ENCODE measurements around the gene TOPAZ1.

The TOPAZ1 gene

GRCh38 chr3:44210967-44211366, 30.7 kb upstream of the TOPAZ1 start:
- TF ChIP-seq CTCF (IDR thresholded peaks at IDR 0.05; ENCODE audit: low read depth, low read length) = no peak
- DNase-seq (ENCODE audit: low read depth, low spot score) = no peak
- H3K4me3 ChIP-seq (ENCODE audit: low read depth, low read length) = no peak overlapping the region
- in situ Hi-C loops (cut with HindIII; ENCODE audit: low sequenced_read_pairs) = no loop called here

- in situ Hi-C loops (cut with HindIII; ENCODE audit: low sequenced_read_pairs) = no loop called here
- TF ChIP-seq CTCF (IDR thresholded peaks at IDR 0.05; ENCODE audit: low read depth, low read length) = no peak
- DNase-seq (ENCODE audit: low read depth, low spot score) = no peak
- no peak overlapping the region for H3K4me3 ChIP-seq (ENCODE audit: low read depth, low read length)
Observed at GRCh38 chr3:44222337-44222736, 19.3 kb upstream of the TOPAZ1 start.

GRCh38 chr3:44223299-44223698, 18.4 kb upstream of the TOPAZ1 start:
- no peak for TF ChIP-seq CTCF (IDR thresholded peaks at IDR 0.05; ENCODE audit: low read depth, low read length)
- peak; percentile 14 for DNase-seq (ENCODE audit: low read depth, low spot score)
- H3K4me3 ChIP-seq (ENCODE audit: low read depth, low read length) = no peak overlapping the region
- in situ Hi-C loops (cut with HindIII; ENCODE audit: low sequenced_read_pairs) = no loop called here

GRCh38 chr3:44224131-44224530, 17.6 kb upstream of the TOPAZ1 start:
- no peak overlapping the region for H3K4me3 ChIP-seq (ENCODE audit: low read depth, low read length)
- in situ Hi-C loops (cut with HindIII; ENCODE audit: low sequenced_read_pairs) = no loop called here
- no peak for DNase-seq (ENCODE audit: low read depth, low spot score)
- TF ChIP-seq CTCF (IDR thresholded peaks at IDR 0.05; ENCODE audit: low read depth, low read length) = no peak

- no peak overlapping the region for H3K4me3 ChIP-seq (ENCODE audit: low read depth, low read length)
- TF ChIP-seq CTCF (IDR thresholded peaks at IDR 0.05; ENCODE audit: low read depth, low read length) = no peak
- in situ Hi-C loops (cut with HindIII; ENCODE audit: low sequenced_read_pairs) = no loop called here
- no peak for DNase-seq (ENCODE audit: low read depth, low spot score)
Observed at GRCh38 chr3:44226573-44226972, 15.1 kb upstream of the TOPAZ1 start.

GRCh38 chr3:44227632-44228031, 14.1 kb upstream of the TOPAZ1 start:
- no peak for DNase-seq (ENCODE audit: low read depth, low spot score)
- no peak for TF ChIP-seq CTCF (IDR thresholded peaks at IDR 0.05; ENCODE audit: low read depth, low read length)
- in situ Hi-C loops (cut with HindIII; ENCODE audit: low sequenced_read_pairs) = no loop called here

GRCh38 chr3:44228900-44229299, 12.8 kb upstream of the TOPAZ1 start:
- in situ Hi-C loops (cut with HindIII; ENCODE audit: low sequenced_read_pairs) = no loop called here
- no peak for TF ChIP-seq CTCF (IDR thresholded peaks at IDR 0.05; ENCODE audit: low read depth, low read length)
- H3K4me3 ChIP-seq (ENCODE audit: low read depth, low read length) = no peak overlapping the region
- no peak for DNase-seq (ENCODE audit: low read depth, low spot score)

More at GRCh38 chr3:44227632-44228031, 14.1 kb upstream of the TOPAZ1 start:
- H3K4me3 ChIP-seq (ENCODE audit: low read depth, low read length) = no peak overlapping the region
